ENCODE data around the gene TSC2.
"Not testable (repeated sequence)": the region's sequence is repeated elsewhere in the genome, so short reads cannot be mapped to it uniquely, and the experiment has no call there.

GRCh38 chr16:2104464-2104863 is 56.7 kb downstream of the TSC2 start:
- not testable (repeated sequence) for TF ChIP-seq POLR2A (IDR thresholded peaks at IDR 0.05)
- TF ChIP-seq, protein P1, sequence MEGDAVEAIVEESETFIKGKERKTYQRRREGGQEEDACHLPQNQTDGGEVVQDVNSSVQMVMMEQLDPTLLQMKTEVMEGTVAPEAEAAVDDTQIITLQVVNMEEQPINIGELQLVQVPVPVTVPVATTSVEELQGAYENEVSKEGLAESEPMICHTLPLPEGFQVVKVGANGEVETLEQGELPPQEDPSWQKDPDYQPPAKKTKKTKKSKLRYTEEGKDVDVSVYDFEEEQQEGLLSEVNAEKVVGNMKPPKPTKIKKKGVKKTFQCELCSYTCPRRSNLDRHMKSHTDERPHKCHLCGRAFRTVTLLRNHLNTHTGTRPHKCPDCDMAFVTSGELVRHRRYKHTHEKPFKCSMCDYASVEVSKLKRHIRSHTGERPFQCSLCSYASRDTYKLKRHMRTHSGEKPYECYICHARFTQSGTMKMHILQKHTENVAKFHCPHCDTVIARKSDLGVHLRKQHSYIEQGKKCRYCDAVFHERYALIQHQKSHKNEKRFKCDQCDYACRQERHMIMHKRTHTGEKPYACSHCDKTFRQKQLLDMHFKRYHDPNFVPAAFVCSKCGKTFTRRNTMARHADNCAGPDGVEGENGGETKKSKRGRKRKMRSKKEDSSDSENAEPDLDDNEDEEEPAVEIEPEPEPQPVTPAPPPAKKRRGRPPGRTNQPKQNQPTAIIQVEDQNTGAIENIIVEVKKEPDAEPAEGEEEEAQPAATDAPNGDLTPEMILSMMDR (IDR thresholded peaks at IDR 0.05), result not testable (repeated sequence)
